Measurements from ENCODE around the gene IGF2BP3.

Gene IGF2BP3

GRCh38 chr7:23291957-23292560 lies 178.2 kb downstream of the IGF2BP3 start:
- DNase-seq, result no peak

GRCh38 chr7:23290993-23291392 lies 179.3 kb downstream of the IGF2BP3 start:
- no peak for DNase-seq

- DNase-seq, result no peak
Observed at GRCh38 chr7:23287612-23288011, 182.7 kb downstream of the IGF2BP3 start.

GRCh38 chr7:23285657-23286646 lies 184.3 kb downstream of the IGF2BP3 start:
- no peak for DNase-seq

- DNase-seq, result no peak
Observed at GRCh38 chr7:23284871-23285270, 185.4 kb downstream of the IGF2BP3 start.

GRCh38 chr7:23283086-23283485 lies 187.2 kb downstream of the IGF2BP3 start:
- no peak for DNase-seq

GRCh38 chr7:23279819-23280525 lies 190.3 kb downstream of the IGF2BP3 start:
- no peak for DNase-seq

GRCh38 chr7:23277359-23277989 lies 192.8 kb downstream of the IGF2BP3 start:
- peak; percentile 66 for DNase-seq

- no peak for DNase-seq
Observed at GRCh38 chr7:23276947-23277346, 193.3 kb downstream of the IGF2BP3 start.

- no peak for DNase-seq
Observed at GRCh38 chr7:23276376-23276775, 193.9 kb downstream of the IGF2BP3 start.

GRCh38 chr7:23275912-23276311 lies 194.4 kb downstream of the IGF2BP3 start:
- peak; percentile 40 for DNase-seq

- DNase-seq, result peak; percentile 91
Observed at GRCh38 chr7:23273141-23273599, 197.1 kb downstream of the IGF2BP3 start.

GRCh38 chr7:23272275-23272674 lies 198.0 kb downstream of the IGF2BP3 start:
- no peak for DNase-seq

- DNase-seq, result no peak
Observed at GRCh38 chr7:23268746-23269145, 201.5 kb downstream of the IGF2BP3 start.

GRCh38 chr7:23268167-23268566 lies 202.1 kb downstream of the IGF2BP3 start:
- no peak for DNase-seq

- DNase-seq, result no peak
Observed at GRCh38 chr7:23267357-23267756, 202.9 kb downstream of the IGF2BP3 start.

- DNase-seq, result no peak
Observed at GRCh38 chr7:23266918-23267317, 203.4 kb downstream of the IGF2BP3 start.

GRCh38 chr7:23264916-23265458 lies 205.3 kb downstream of the IGF2BP3 start:
- no peak for DNase-seq

- DNase-seq, result peak; percentile 60
Observed at GRCh38 chr7:23261843-23262452, 208.3 kb downstream of the IGF2BP3 start.

- no peak for DNase-seq
Observed at GRCh38 chr7:23260371-23260770, 209.9 kb downstream of the IGF2BP3 start.
